ENCODE measurements around the gene SORCS3.

DNA sequence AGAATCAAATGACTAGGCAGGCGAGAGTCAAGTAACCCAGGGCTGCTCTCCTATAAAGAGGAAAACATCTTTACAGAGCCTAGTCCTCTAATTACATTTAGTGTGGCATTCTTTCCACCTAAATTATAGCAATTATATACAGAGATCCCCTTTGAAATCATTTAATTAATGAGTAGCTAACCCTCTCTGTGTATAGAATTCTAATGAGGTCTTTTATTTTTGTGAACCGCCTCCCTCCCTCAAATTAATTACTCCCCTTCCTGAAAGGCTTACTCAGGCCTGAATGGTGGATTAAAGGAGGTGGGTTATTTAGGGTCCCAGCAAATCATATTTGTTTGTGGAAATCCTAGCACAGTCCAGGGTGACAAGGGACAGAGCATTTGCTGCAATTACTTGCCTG, 551.8 kb downstream of the SORCS3 start:
- TF ChIP-seq, protein P1, sequence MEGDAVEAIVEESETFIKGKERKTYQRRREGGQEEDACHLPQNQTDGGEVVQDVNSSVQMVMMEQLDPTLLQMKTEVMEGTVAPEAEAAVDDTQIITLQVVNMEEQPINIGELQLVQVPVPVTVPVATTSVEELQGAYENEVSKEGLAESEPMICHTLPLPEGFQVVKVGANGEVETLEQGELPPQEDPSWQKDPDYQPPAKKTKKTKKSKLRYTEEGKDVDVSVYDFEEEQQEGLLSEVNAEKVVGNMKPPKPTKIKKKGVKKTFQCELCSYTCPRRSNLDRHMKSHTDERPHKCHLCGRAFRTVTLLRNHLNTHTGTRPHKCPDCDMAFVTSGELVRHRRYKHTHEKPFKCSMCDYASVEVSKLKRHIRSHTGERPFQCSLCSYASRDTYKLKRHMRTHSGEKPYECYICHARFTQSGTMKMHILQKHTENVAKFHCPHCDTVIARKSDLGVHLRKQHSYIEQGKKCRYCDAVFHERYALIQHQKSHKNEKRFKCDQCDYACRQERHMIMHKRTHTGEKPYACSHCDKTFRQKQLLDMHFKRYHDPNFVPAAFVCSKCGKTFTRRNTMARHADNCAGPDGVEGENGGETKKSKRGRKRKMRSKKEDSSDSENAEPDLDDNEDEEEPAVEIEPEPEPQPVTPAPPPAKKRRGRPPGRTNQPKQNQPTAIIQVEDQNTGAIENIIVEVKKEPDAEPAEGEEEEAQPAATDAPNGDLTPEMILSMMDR (IDR thresholded peaks at IDR 0.05; ENCODE audit: insufficient read depth, low read depth, low read length): no peak
- no peak for TF ChIP-seq EZH2 (IDR thresholded peaks at IDR 0.05; ENCODE audit: insufficient read depth, low read length)
